ENCODE data around the gene SLCO2B1. TPM values are rescaled to one million over a fixed set of nuclear protein-coding genes. Genes with fewer than 3 reads are reported as not detected.
A peak's percentile ranks its signal among the peaks of the same experiment; 100 is the strongest.

SLCO2B1 gene
- total RNA-seq, 4 donors from 2014 or later = 50.4 to 160 (median 66.3) TPM

DNA sequence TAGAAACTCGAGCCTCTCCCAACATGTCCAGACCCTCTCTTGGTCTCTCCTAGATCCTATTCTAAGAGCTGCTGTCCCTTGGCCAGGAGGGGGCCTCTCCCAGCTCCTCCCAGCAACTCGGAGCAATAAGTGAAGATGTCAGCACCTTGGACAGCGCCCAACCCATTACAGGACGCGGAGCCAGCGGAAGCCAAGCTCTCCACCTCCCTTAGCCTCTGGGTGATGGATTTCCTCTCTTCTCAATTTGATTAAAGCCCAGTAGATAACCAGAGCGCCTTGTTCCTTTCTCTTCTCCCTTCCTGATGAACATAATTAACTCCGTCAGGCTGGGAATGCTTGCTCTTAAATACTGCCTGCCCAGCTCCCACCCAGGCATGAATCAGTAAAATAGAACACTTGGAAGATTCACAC lies 63.5 kb downstream of the SLCO2B1 start:
- no peaks in the 10 kb centered on the region for H3K9me3 ChIP-seq
- H3K27me3 ChIP-seq = no peaks in the 10 kb centered on the region
- H3K27ac ChIP-seq = no peak overlapping the region
- H3K4me3 ChIP-seq = no peak overlapping the region
- no peaks in the 10 kb centered on the region for H3K36me3 ChIP-seq
- H3K4me1 ChIP-seq = no peaks in the 10 kb centered on the region
- peak; percentile 63 to 84 for DNase-seq (ENCODE audit: low spot score in 2 of 2)
- TF ChIP-seq, protein P1, sequence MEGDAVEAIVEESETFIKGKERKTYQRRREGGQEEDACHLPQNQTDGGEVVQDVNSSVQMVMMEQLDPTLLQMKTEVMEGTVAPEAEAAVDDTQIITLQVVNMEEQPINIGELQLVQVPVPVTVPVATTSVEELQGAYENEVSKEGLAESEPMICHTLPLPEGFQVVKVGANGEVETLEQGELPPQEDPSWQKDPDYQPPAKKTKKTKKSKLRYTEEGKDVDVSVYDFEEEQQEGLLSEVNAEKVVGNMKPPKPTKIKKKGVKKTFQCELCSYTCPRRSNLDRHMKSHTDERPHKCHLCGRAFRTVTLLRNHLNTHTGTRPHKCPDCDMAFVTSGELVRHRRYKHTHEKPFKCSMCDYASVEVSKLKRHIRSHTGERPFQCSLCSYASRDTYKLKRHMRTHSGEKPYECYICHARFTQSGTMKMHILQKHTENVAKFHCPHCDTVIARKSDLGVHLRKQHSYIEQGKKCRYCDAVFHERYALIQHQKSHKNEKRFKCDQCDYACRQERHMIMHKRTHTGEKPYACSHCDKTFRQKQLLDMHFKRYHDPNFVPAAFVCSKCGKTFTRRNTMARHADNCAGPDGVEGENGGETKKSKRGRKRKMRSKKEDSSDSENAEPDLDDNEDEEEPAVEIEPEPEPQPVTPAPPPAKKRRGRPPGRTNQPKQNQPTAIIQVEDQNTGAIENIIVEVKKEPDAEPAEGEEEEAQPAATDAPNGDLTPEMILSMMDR (IDR thresholded peaks at IDR 0.05) = no peak
- TF ChIP-seq EP300 (IDR thresholded peaks at IDR 0.05) (no peak), POLR2A (IDR thresholded peaks at IDR 0.05) (no peak)
- WGBS, 2 donors = 1 to 4% methylated on average over 8 of the region's 8 CpGs

DNA sequence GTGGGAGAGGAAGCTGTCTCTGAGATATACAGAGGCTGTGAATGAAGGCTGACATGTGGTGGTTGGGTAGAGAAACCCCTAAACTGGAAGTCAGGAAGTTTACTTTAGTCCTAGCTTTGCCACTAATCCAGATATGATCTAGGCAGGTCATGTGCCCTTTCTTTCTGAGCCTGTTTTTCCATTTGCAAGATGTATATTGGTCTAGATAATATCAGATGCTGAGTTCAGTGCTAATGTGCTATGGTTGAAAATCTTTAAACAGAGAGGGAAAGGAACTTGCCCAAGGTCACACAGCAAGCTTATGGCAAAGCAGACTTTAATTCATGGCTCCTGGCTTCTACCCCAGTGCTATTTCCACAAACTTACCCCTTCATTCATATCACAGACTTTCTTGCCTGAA lies 63.9 kb downstream of the SLCO2B1 start:
- no peaks in the 10 kb centered on the region for H3K4me1 ChIP-seq
- no peak for DNase-seq (ENCODE audit: low spot score in 2 of 2)
- no peaks in the 10 kb centered on the region for H3K36me3 ChIP-seq
- TF ChIP-seq EP300 (IDR thresholded peaks at IDR 0.05) = no peak
- no peak for TF ChIP-seq POLR2A (IDR thresholded peaks at IDR 0.05)
- TF ChIP-seq, protein P1 (IDR thresholded peaks at IDR 0.05) = no peak
- no peak overlapping the region for H3K4me3 ChIP-seq
- H3K27ac ChIP-seq = no peak overlapping the region
- no peaks in the 10 kb centered on the region for H3K9me3 ChIP-seq
- H3K27me3 ChIP-seq = no peaks in the 10 kb centered on the region

DNA sequence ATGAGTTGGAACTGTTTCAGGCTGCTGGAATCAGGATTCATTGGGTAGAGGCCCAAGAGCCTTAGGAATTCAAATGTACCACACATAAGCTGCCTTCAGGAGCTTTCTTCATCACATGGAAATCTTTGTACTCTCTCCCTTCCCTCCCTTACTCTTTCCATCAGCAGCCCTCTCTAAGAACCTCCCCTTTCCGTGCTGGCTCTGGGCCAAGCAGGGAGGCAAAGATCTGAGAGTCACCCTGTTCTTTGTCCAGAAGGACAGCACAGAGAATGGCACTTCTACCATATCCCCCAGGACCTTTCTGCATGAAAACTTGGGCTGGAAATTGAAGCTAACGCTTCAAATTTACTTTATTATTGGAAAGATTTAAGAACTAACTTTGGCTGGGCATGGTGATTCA lies 69.0 kb downstream of the SLCO2B1 start:
- H3K27ac ChIP-seq = no peak overlapping the region
- no peaks in the 10 kb centered on the region for H3K4me1 ChIP-seq
- 47 to 50% methylated on average over 2 of the region's 2 CpGs for WGBS, 2 donors
- no peak overlapping the region for H3K4me3 ChIP-seq
- H3K9me3 ChIP-seq = no peaks in the 10 kb centered on the region
- no peak for DNase-seq (ENCODE audit: low spot score in 2 of 2)
- TF ChIP-seq EP300 (IDR thresholded peaks at IDR 0.05) (no peak), POLR2A (IDR thresholded peaks at IDR 0.05) (no peak)
- TF ChIP-seq, protein P1 (IDR thresholded peaks at IDR 0.05) = no peak
- no peaks in the 10 kb centered on the region for H3K36me3 ChIP-seq
- no peaks in the 10 kb centered on the region for H3K27me3 ChIP-seq

DNA sequence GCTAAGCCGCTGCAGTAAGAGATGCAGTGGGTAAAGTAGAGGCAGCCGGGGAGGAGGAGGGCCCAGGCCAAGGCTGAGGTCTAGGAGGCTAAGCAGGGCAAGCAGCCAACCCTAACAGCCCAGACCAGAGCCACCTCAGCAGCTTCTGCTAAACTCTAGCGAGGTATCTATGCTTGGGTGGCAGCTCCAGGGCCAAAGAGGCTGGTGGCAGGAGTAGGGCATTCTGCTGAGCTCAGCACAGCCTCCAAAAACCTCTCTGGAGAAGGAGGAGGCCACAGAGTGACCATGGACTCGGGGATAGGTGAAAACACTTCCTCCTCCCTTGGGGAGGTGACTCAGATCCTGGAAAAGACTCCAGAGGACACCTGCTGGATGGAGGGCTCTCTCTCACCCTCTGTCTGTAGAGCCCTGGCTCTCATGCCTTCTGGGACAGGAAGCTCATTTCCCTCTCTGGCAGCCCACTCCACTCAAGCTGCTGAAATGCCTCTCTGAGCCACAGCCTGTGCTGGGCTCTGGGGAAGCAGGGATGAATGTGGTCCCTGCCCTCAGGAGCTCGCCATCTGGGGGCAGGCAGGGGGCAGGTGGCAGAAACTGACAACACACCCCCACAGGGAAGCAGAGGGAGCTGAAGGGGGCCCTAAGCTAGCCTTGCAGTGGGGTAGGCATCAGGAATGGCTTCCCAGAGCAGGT lies 73.2 kb downstream of the SLCO2B1 start:
- Histone ChIP-seq H3K4me3 (no peak overlapping the region), H3K27ac (no peak overlapping the region), H3K4me1 (no peaks in the 10 kb centered on the region), H3K27me3 (no peaks in the 10 kb centered on the region), H3K9me3 (no peaks in the 10 kb centered on the region), H3K36me3 (no peaks in the 10 kb centered on the region)
- TF ChIP-seq EP300 (IDR thresholded peaks at IDR 0.05) = no peak
- no peak for TF ChIP-seq POLR2A (IDR thresholded peaks at IDR 0.05)
- TF ChIP-seq, protein P1 (IDR thresholded peaks at IDR 0.05) = no peak
- DNase-seq (ENCODE audit: low spot score in 2 of 2) = no peak
- WGBS, 2 donors = 43 to 57% methylated on average over 5 of the region's 5 CpGs

DNA sequence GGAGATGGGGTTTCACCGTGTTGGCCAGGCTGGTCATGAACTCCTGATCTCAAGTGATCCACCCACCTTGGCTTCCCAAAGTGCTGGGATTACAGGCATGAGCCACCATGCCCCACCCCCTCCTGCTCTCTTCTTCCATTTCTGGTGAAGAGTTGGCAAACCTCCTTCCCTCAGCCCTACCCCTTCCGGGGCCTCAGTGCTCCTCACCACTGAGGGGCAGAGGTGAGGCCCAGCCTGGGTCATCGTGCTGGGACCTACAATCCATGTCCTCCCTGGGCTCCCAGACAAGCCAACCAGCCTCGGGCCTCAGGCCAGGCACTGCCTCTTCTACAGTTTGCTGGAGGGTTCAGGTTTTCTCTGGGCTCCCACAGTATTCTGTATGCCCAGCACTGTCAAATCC lies 74.9 kb downstream of the SLCO2B1 start:
- TF ChIP-seq, protein P1 (IDR thresholded peaks at IDR 0.05) = no peak
- no peak for TF ChIP-seq EP300 (IDR thresholded peaks at IDR 0.05)
- no peak for TF ChIP-seq POLR2A (IDR thresholded peaks at IDR 0.05)
- no peaks in the 10 kb centered on the region for H3K36me3 ChIP-seq
- H3K27ac ChIP-seq = no peak overlapping the region
- H3K4me1 ChIP-seq = no peaks in the 10 kb centered on the region
- H3K9me3 ChIP-seq = no peaks in the 10 kb centered on the region
- no peaks in the 10 kb centered on the region for H3K27me3 ChIP-seq
- no peak for DNase-seq (ENCODE audit: low spot score in 2 of 2)
- H3K4me3 ChIP-seq = no peak overlapping the region
- WGBS, 2 donors = 48 to 59% methylated on average over 4 of the region's 4 CpGs

Measured in tibial nerve (tissue), 4 donors.